Retinal pigment epithelial cell (primary cell): Measurements from ENCODE around the gene CALM3.

Experiments
- DNase-seq: peaks from one replicate; pipeline ENCODE4 v3.0.0-alpha.2; 2010; ENCODE audit warnings: low read depth
- H3K4me3 ChIP-seq: 2 replicates; pipeline ENCODE4 v1.5.1; 2011; ENCODE audit warnings: mild to moderate bottlenecking, low read length, control low read depth, moderate library complexity
- TF ChIP-seq, protein P1 (sequence below): conservative IDR thresholded peaks from 2 replicates; pipeline ENCODE4 v1.5.1; 2011; ENCODE audit warnings: low read depth, low read length, control low read depth, inconsistent platforms

The CALM3 gene

GRCh38 chr19:46600384-46601317, 479 bp upstream of the CALM3 start:
- TF ChIP-seq, protein P1, sequence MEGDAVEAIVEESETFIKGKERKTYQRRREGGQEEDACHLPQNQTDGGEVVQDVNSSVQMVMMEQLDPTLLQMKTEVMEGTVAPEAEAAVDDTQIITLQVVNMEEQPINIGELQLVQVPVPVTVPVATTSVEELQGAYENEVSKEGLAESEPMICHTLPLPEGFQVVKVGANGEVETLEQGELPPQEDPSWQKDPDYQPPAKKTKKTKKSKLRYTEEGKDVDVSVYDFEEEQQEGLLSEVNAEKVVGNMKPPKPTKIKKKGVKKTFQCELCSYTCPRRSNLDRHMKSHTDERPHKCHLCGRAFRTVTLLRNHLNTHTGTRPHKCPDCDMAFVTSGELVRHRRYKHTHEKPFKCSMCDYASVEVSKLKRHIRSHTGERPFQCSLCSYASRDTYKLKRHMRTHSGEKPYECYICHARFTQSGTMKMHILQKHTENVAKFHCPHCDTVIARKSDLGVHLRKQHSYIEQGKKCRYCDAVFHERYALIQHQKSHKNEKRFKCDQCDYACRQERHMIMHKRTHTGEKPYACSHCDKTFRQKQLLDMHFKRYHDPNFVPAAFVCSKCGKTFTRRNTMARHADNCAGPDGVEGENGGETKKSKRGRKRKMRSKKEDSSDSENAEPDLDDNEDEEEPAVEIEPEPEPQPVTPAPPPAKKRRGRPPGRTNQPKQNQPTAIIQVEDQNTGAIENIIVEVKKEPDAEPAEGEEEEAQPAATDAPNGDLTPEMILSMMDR, result no peak
- DNase-seq, result peak; percentile 94
- peak overlapping the region; percentile 100 for H3K4me3 ChIP-seq

- no peak for DNase-seq
Observed at GRCh38 chr19:46602392-46603194, 1.5 kb downstream of the CALM3 start.

DNA sequence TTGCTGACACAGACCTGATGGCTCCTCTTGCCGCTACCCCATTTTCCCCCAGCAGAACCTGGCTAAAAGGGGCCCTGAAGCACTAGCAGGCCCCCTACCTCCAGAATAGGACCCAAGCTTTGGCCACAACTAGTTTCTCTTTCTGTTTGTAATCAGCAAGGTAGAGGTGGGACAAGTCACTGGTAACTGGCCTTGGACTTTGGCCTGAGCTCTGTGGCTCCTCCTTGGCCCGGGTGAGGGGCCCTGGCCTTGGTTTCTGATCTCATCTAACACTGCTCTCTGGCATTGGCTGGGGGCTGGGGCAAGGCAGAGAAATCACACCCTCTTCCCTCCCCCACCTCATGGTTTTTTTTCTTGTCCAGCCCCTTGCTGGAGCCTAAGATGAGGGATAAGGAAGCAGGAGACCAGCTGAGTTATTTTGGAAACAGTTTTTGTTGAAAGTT, 2.1 kb downstream of the CALM3 start:
- TF ChIP-seq, protein P1, result no peak

More at GRCh38 chr19:46602392-46603194, 1.5 kb downstream of the CALM3 start:
- TF ChIP-seq, protein P1, result no peak
- H3K4me3 ChIP-seq, result peak overlapping the region; percentile 100

GRCh38 chr19:46603752-46604231, 2.7 kb downstream of the CALM3 start:
- DNase-seq, result no peak
- H3K4me3 ChIP-seq, result no peak overlapping the region
- TF ChIP-seq, protein P1, result no peak

More for the DNA sequence above, 2.1 kb downstream of the CALM3 start:
- DNase-seq, result no peak
- H3K4me3 ChIP-seq, result peak overlapping the region; percentile 100

GRCh38 chr19:46604781-46605355, 3.7 kb downstream of the CALM3 start:
- DNase-seq, result no peak
- no peak overlapping the region for H3K4me3 ChIP-seq
- TF ChIP-seq, protein P1, result peak; percentile 18

DNA sequence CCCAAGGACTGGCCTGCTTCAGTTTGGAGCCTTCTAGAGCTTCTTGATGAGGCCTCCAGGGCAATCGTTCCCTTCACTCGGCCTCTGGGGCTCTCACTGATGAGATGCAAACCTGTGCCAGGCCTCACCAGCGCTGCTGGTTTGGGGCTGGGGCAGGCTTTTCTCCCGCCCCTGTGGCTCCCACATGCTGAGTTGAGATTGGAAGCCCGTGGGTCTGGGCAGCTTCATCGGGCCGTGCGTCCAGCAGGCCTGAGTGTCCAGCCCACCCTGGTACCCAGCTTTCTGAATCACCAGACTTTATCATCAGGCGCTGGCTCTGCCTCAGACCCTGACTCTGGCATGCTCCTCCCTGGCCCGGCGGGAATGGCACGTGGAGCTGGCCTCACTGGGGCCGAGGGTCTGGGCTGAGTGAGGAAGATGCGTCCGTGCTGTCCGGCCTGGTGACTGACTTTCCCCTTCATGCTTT, 4.3 kb downstream of the CALM3 start:
- DNase-seq, result no peak
- no peak overlapping the region for H3K4me3 ChIP-seq
- TF ChIP-seq, protein P1, result no peak
